HFF-Myc (cell line): ENCODE measurements around the gene EBLN1.

ENCODE experiments used
- DNase-seq: peaks from one replicate; pipeline ENCODE4 v3.0.0-alpha.2; 2011; ENCODE audit warnings: low read depth; ENCODE audit errors: extremely low read depth
- H3K4me3 ChIP-seq: replicated peaks from 2 replicates; pipeline ENCODE4 v1.5.1; 2011; ENCODE audit warnings: low read depth, mild to moderate bottlenecking, control low read depth, low read length
- CTCF ChIP-seq: IDR thresholded peaks from 2 replicates; pipeline ENCODE4 v1.5.1; 2012; ENCODE audit warnings: mild to moderate bottlenecking, low read depth, low read length, control low read depth; ENCODE audit errors: missing control alignments

EBLN1 gene

GRCh38 chr10:22217842-22218241 lies at the start of gene EBLN1:
TSS of gene EBLN1 (minus strand) at chr10:22218015. CDS start at chr10:22209983, 8,032 bp downstream.
- no peak for TF ChIP-seq CTCF
- DNase-seq, result no peak
- H3K4me3 ChIP-seq, result no peak within 1 kb of the TSS

- no peak for DNase-seq
- no peak overlapping the region for H3K4me3 ChIP-seq
- TF ChIP-seq CTCF, result no peak
These were observed 48.2 kb upstream of the EBLN1 start for GRCh38 chr10:22265839-22266537.

- DNase-seq, result no peak
- no peak overlapping the region for H3K4me3 ChIP-seq
- TF ChIP-seq CTCF, result no peak
These were observed 45.3 kb upstream of the EBLN1 start for GRCh38 chr10:22263106-22263505.

GRCh38 chr10:22259280-22259679 lies 41.5 kb upstream of the EBLN1 start:
- TF ChIP-seq CTCF, result no peak
- no peak for DNase-seq
- H3K4me3 ChIP-seq, result no peak overlapping the region

- H3K4me3 ChIP-seq, result no peak overlapping the region
- no peak for TF ChIP-seq CTCF
- DNase-seq, result no peak
These were observed 40.7 kb upstream of the EBLN1 start for GRCh38 chr10:22258471-22258870.

GRCh38 chr10:22253580-22253882 lies 35.7 kb upstream of the EBLN1 start:
- TF ChIP-seq CTCF, result no peak
- H3K4me3 ChIP-seq, result no peak overlapping the region
- no peak for DNase-seq
